Fibroblast of lung (primary cell): ENCODE measurements around the gene OTOGL. TPM values are rescaled to one million over a fixed set of nuclear protein-coding genes. Genes with fewer than 3 reads are reported as not detected.

Source experiments
- DNase-seq, 2 donors: peaks; one replicate each; pipeline versions ENCODE4 v3.0.0 to v3.0.0-alpha.2; 2010; ENCODE audit warnings: low read depth in 2 of 2
- H2AFZ ChIP-seq: 2 replicates; pipeline ENCODE4 v1.5.1; 2012; ENCODE audit warnings: low read length, control low read depth, inconsistent platforms
- H3K27ac ChIP-seq: 2 replicates; pipeline ENCODE4 v1.5.1; 2011; ENCODE audit warnings: low read length, control low read depth; ENCODE audit not compliant: insufficient read depth
- H3K27me3 ChIP-seq: 2 replicates; pipeline ENCODE4 v1.5.1; 2011; ENCODE audit warnings: mild to moderate bottlenecking, low read length; ENCODE audit not compliant: control insufficient read depth, insufficient read depth
- H3K36me3 ChIP-seq: 2 replicates; pipeline ENCODE4 v1.5.1; 2011; ENCODE audit warnings: low read length; ENCODE audit not compliant: control insufficient read depth, insufficient read depth
- H3K4me1 ChIP-seq: 2 replicates; pipeline ENCODE4 v1.5.1; 2011; ENCODE audit warnings: low read length; ENCODE audit not compliant: control insufficient read depth, insufficient read depth; ENCODE audit errors: extremely low read depth
- H3K4me2 ChIP-seq: 2 replicates; pipeline ENCODE4 v1.5.1; 2011; ENCODE audit warnings: low read length, control low read depth; ENCODE audit not compliant: insufficient read depth; ENCODE audit errors: extremely low read depth
- H3K4me3 ChIP-seq, 4 experiments: fragments of 200-600 bp in 1 of 4; sonication (generic) in 1 of 4; replicated peaks in 1 of 4; 2 replicates each; pipeline ENCODE4 v1.5.1; 2011 to 2016; ENCODE audit warnings: low read length in 4 of 4, low read depth in 3 of 4, mild to moderate bottlenecking in 3 of 4, control low read depth in 2 of 4, inconsistent platforms in 1 of 4, mixed read lengths in 1 of 4; ENCODE audit not compliant: insufficient read depth in 1 of 4; ENCODE audit errors: control extremely low read depth in 1 of 4
- H3K79me2 ChIP-seq: 2 replicates; pipeline ENCODE4 v1.5.1; 2012; ENCODE audit warnings: mild to moderate bottlenecking, low read length, inconsistent platforms; ENCODE audit not compliant: control insufficient read depth, insufficient read depth
- H3K9ac ChIP-seq: 2 replicates; pipeline ENCODE4 v1.5.1; 2011; ENCODE audit warnings: mild to moderate bottlenecking, low read length, control low read depth; ENCODE audit not compliant: insufficient read depth
- H3K9me3 ChIP-seq: 2 replicates; pipeline ENCODE4 v1.5.1; 2012; ENCODE audit warnings: low read depth, low read length; ENCODE audit not compliant: control insufficient read depth, insufficient read depth
- H4K20me1 ChIP-seq: 2 replicates; pipeline ENCODE4 v1.5.1; 2011; ENCODE audit warnings: low read length; ENCODE audit not compliant: control insufficient read depth, insufficient read depth; ENCODE audit errors: extremely low read depth
- CTCF ChIP-seq, 2 donors: IDR thresholded peaks in 1 of 2; conservative IDR thresholded peaks in 1 of 2; 1 replicate in 1 of 2; 2 replicates in 1 of 2; pipeline ENCODE4 v1.5.1; 2011 to 2012; ENCODE audit warnings: low read length in 2 of 2, control low read depth in 1 of 2, inconsistent platforms in 1 of 2, low read depth in 1 of 2, mild to moderate bottlenecking in 1 of 2
- EZH2 ChIP-seq: IDR thresholded peaks from 2 replicates; pipeline ENCODE4 v1.5.1; 2012; ENCODE audit warnings: low read length, control low read depth, mild to moderate bottlenecking; ENCODE audit errors: missing control alignments
- polyA plus RNA-seq, 2 donors: library from polyadenylated mRNA; depleted of rRNA in 1 of 2; stranded (reverse) in 1 of 2; unstranded in 1 of 2; fragments of >200 nt; gene quantifications; 2 replicates each; pipeline ENCODE4 v1.2.1, GENCODE V29; 2011 to 2012; ENCODE audit warnings: missing spikeins in 1 of 2
- total RNA-seq: library from RNA; depleted of rRNA; stranded (reverse); fragments of >200 nt; gene quantifications from 2 replicates; pipeline ENCODE4 v1.2.1, GENCODE V29; 2014

Gene OTOGL
- total and polyA plus RNA-seq, 2 donors (not counting 1 experiment from before 2014, with no cell fraction given): 0.15 to 0.17 TPM

- Histone ChIP-seq H3K79me2 (no peaks in the 10 kb centered on the region), H3K9me3 (no peaks in the 10 kb centered on the region), H3K36me3 (no peaks in the 10 kb centered on the region), H3K4me2 (no peak overlapping the region), H3K4me3 (no peak overlapping the region), H2AFZ (no peak overlapping the region), H3K27ac (no peak overlapping the region), H3K4me1 (peaks cover 6% of the 10 kb centered on the region), H4K20me1 (no peaks in the 10 kb centered on the region), H3K9ac (no peak overlapping the region), H3K27me3 (no peaks in the 10 kb centered on the region)
- no peak for DNase-seq
- TF ChIP-seq EZH2 (no peak), CTCF (conservative IDR thresholded peaks at IDR 0.05 in 1 of 2, IDR thresholded peaks at IDR 0.05 in 1 of 2; ENCODE audit: low read depth in 1 of 2, low read length in 2 of 2) (no peak)
These were observed 165.6 kb downstream of the OTOGL start for GRCh38 chr12:80264891-80265290.

- no peak for TF ChIP-seq CTCF (conservative IDR thresholded peaks at IDR 0.05 in 1 of 2, IDR thresholded peaks at IDR 0.05 in 1 of 2; ENCODE audit: low read depth in 1 of 2, low read length in 2 of 2)
- no peak for TF ChIP-seq EZH2
- Histone ChIP-seq H3K36me3 (no peaks in the 10 kb centered on the region), H2AFZ (peak overlapping the region; percentile 6), H3K27me3 (no peaks in the 10 kb centered on the region), H3K4me2 (peak overlapping the region; percentile 37), H3K4me3 (no peak overlapping the region), H3K9ac (no peak overlapping the region), H3K9me3 (no peaks in the 10 kb centered on the region), H3K27ac (no peak overlapping the region), H3K4me1 (peaks cover 3% of the 10 kb centered on the region), H3K79me2 (no peaks in the 10 kb centered on the region), H4K20me1 (no peaks in the 10 kb centered on the region)
- peak; percentile 66 to 92 for DNase-seq
These were observed 169.8 kb downstream of the OTOGL start for GRCh38 chr12:80268924-80269749.

GRCh38 chr12:80269803-80270552 lies 170.6 kb downstream of the OTOGL start:
- H3K79me2 ChIP-seq: no peaks in the 10 kb centered on the region
- no peaks in the 10 kb centered on the region for H4K20me1 ChIP-seq
- peaks cover 3% of the 10 kb centered on the region for H3K4me1 ChIP-seq
- no peaks in the 10 kb centered on the region for H3K9me3 ChIP-seq
- TF ChIP-seq CTCF (conservative IDR thresholded peaks at IDR 0.05 in 1 of 2, IDR thresholded peaks at IDR 0.05 in 1 of 2; ENCODE audit: low read depth in 1 of 2, low read length in 2 of 2) (peak; percentile 54 to 56), EZH2 (no peak)
- no peak overlapping the region for H3K4me3 ChIP-seq
- peak; percentile 43 to 66 for DNase-seq
- no peak overlapping the region for H2AFZ ChIP-seq
- H3K4me2 ChIP-seq: no peak overlapping the region
- H3K9ac ChIP-seq: no peak overlapping the region
- no peaks in the 10 kb centered on the region for H3K36me3 ChIP-seq
- H3K27ac ChIP-seq: no peak overlapping the region
- H3K27me3 ChIP-seq: no peaks in the 10 kb centered on the region
